Testis (tissue), 2 donors: ENCODE results near the gene ADAMTS16.

Source experiments
- CTCF ChIP-seq, 3 experiments: fragments of 450-650 bp in 2 of 3; fragments of 200-600 bp in 1 of 3; sonication (generic) in 1 of 3; IDR thresholded peaks; one replicate each; pipeline ENCODE4 v1.5.1; 2016 to 2019; ENCODE audit warnings: antibody characterized with exemption in 3 of 3, mild to moderate bottlenecking in 2 of 3, moderate library complexity in 1 of 3
- POLR2A ChIP-seq: fragments of 450-650 bp; IDR thresholded peaks from one replicate; pipeline ENCODE4 v1.6.1; 2017; ENCODE audit warnings: antibody characterized with exemption, mild to moderate bottlenecking, moderate library complexity

DNA sequence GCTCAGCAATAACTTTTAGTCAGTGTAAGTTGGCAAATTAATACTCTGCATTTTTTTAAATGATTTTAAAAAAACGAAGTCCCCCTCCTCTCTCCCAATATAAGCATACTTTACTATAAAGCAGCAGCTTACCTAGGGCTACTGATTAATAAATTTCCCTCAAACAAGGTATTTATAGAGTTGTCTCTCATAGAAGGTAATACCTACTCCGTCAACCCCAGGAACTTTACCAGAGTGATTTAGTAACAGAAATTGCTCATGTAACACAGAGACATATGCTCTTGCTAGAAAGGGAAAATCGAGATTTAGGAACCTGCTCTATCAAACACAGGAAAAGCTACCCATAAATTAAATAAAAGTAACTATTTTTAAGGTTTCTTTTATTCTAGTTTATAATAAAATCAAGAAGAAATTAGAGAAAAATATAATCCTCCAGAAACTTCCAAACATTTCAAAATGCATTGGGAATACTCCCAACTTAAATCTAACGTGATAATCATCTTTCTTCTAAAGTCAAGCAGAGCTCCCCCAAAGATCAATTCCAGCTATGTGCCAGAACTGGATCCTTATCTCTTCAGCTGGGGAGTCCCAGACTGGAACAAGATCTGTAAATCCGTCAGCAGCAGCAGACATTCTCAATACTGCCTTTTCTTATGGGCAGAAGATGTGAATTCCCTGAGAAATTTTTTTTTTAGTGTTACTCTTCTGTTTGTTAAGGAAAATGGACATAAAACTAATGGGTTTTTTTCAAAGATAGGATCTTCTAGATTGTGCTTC, 69.6 kb downstream of the ADAMTS16 start:
- TF ChIP-seq POLR2A (no peak), CTCF (IDR thresholded peaks at IDR 0.05) (no peak)
